ENCODE results near the gene BST1. TPM values are rescaled to one million over a fixed set of nuclear protein-coding genes. Genes with fewer than 3 reads are reported as not detected.

Gene BST1
- total and polyA plus RNA-seq, 2 experiments from 2014 or later: 24.3 to 32.6 TPM

DNA sequence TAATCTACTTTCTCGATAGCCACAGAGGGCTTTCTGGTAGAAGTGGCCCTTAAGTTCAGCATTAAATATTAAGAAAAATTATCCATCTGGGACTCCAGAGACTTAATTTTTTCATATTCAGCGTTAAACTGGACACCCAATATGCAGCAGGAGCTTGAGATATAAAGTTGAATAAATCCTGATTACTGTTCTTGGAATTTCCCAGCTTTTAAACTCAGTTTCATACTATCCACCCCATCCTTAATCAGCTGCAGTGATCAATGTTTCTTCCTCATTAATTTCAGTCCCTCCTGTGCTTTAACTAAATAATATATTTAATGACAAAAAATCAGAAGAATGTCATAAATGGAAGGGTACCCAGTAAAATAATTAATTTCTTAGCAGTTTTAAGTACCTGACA lies 44.1 kb upstream of the BST1 start:
- peak overlapping the region; percentile 81; the same call in 1 of the 2 replicates for H3K27ac ChIP-seq
- no peak for DNase-seq
- H3K9me2 ChIP-seq (ENCODE audit: insufficient read depth): no peaks in the 10 kb centered on the region; the same call in 1 of the 2 replicates
- no peak overlapping the region for H3K4me3 ChIP-seq
- 98% methylated on average over 2 of the region's 2 CpGs for WGBS, 2 experiments (ENCODE audit: low coverage in 1 of 2, low lambda C conversion rate in 2 of 2, missing lambda C conversion rate in 2 of 2)
- no peaks in the 10 kb centered on the region for H3K9me3 ChIP-seq (ENCODE audit: low read depth)
- in situ Hi-C loops (cut with MboI): no loop called here
- no peaks in the 10 kb centered on the region for H4K20me1 ChIP-seq (ENCODE audit: insufficient read depth)
- H3K4me2 ChIP-seq (ENCODE audit: unreplicated experiment): no peak overlapping the region
- TF ChIP-seq EZH2phosphoT487 (IDR thresholded peaks at IDR 0.05; ENCODE audit: insufficient read depth, low read depth) (no peak), EZH2 (IDR thresholded peaks at IDR 0.05; ENCODE audit: insufficient read depth, poor library complexity, severe bottlenecking) (no peak)
- H3K79me2 ChIP-seq (ENCODE audit: insufficient read depth): peaks cover 10% of the 10 kb centered on the region
- H3K36me3 ChIP-seq (ENCODE audit: low read depth): no peaks in the 10 kb centered on the region
- H3K27me3 ChIP-seq (replicated peaks; ENCODE audit: insufficient read depth): no peaks in the 10 kb centered on the region
- H3K4me1 ChIP-seq (ENCODE audit: insufficient read depth): peaks cover 14% of the 10 kb centered on the region
- H3F3A ChIP-seq (ENCODE audit: insufficient read depth): peaks cover 41% of the 10 kb centered on the region
- H2AFZ ChIP-seq: no peak overlapping the region
- H3K9ac ChIP-seq: no peak overlapping the region

DNA sequence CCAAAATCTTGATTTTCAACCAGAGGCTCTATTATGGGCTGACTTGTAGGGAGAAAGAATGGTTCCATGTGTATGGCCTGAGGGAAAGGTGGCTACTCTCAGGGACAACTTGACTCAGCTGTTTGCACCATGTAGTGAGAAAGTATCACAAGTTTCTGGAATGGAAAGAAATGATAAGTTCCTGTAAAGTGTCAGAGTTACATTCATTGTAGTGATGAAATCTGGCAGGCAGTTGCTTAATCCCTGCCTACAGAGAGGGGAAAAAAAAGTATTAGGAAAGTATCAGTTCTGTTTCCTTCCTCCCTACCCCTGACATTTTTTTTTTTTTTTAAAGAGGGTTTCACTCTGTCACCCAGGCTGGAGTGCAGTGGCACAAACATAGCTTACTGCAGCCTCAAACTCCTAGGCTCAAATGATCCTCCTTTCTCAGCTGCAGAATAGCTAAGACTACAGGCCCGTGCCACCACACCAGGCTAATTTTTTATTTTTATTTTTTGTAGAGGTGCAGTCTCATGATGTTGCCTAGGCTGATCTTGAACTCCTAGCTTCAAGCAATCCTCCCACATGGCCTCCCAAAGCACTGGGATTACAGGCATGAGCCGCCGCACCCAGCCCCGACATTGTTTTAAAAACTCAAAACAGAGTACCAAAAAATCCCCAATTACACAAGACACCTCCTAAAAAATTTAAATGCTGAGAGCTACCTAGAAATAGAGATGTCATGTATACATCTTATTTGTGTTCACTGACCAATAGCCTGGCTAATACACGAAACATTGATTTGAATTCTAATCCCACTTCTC lies 42.9 kb upstream of the BST1 start:
- WGBS, 2 experiments (ENCODE audit: low coverage in 1 of 2, low lambda C conversion rate in 2 of 2, missing lambda C conversion rate in 2 of 2): 95 to 99% methylated on average over 5 of the region's 5 CpGs
- H3K4me2 ChIP-seq (ENCODE audit: unreplicated experiment): peak overlapping the region; percentile 43
- H3K4me1 ChIP-seq (ENCODE audit: insufficient read depth): peaks cover 13% of the 10 kb centered on the region
- in situ Hi-C loops (cut with MboI): no loop called here
- H3K36me3 ChIP-seq (ENCODE audit: low read depth): no peaks in the 10 kb centered on the region
- peak overlapping the region; percentile 81 for H3K27ac ChIP-seq
- H3K79me2 ChIP-seq (ENCODE audit: insufficient read depth): no peaks in the 10 kb centered on the region
- peaks cover 34% of the 10 kb centered on the region for H3F3A ChIP-seq (ENCODE audit: insufficient read depth)
- H3K9ac ChIP-seq: peak overlapping the region; percentile 45; the same call in 1 of the 2 replicates
- H3K27me3 ChIP-seq (replicated peaks; ENCODE audit: insufficient read depth): no peaks in the 10 kb centered on the region
- TF ChIP-seq EZH2phosphoT487 (IDR thresholded peaks at IDR 0.05; ENCODE audit: insufficient read depth, low read depth) (no peak), EZH2 (IDR thresholded peaks at IDR 0.05; ENCODE audit: insufficient read depth, poor library complexity, severe bottlenecking) (no peak)
- H3K4me3 ChIP-seq: no peak overlapping the region
- H3K9me3 ChIP-seq (ENCODE audit: low read depth): no peaks in the 10 kb centered on the region
- H3K9me2 ChIP-seq (ENCODE audit: insufficient read depth): no peaks in the 10 kb centered on the region; the same call in 1 of the 2 replicates
- H4K20me1 ChIP-seq (ENCODE audit: insufficient read depth): no peaks in the 10 kb centered on the region
- peak overlapping the region; percentile 22; the same call in 1 of the 2 replicates for H2AFZ ChIP-seq
- DNase-seq: peak; percentile 86

DNA sequence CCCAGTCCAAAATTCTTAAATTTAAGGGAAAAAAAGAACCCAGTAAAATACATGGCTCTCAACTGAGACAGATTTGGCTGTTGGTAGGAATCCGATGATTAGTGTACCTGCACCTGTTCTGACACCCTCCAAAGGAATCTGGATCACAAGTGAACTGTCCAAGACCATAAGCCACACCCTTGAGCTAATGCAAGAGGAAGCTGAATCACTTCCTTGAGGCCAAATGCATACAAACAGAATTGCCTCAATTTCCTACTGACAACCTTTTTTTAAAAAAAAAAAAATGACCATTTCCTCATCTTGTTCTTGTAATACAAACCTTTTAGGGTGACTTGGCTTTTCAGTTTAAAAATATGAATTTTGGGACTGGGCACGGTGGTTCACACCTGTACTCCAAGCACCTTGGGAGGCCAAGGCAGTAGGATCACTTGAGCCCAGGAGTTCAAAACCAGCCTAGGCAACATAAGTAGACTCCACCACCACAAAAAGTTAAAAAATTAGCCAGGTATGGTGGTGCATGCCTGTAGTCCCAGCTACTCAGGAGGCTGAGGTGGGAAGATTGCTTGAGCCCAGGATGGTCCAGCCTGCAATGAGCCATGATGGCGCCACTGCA lies 37.0 kb upstream of the BST1 start:
- TF ChIP-seq EZH2 (IDR thresholded peaks at IDR 0.05; ENCODE audit: insufficient read depth, poor library complexity, severe bottlenecking) (no peak), EZH2phosphoT487 (IDR thresholded peaks at IDR 0.05; ENCODE audit: insufficient read depth, low read depth) (no peak)
- Histone ChIP-seq H2AFZ (no peak overlapping the region), H3F3A (ENCODE audit: insufficient read depth) (no peaks in the 10 kb centered on the region), H3K79me2 (ENCODE audit: insufficient read depth) (peaks cover 30% of the 10 kb centered on the region), H4K20me1 (ENCODE audit: insufficient read depth) (no peaks in the 10 kb centered on the region), H3K9me2 (ENCODE audit: insufficient read depth) (no peaks in the 10 kb centered on the region), H3K27ac (no peak overlapping the region), H3K27me3 (replicated peaks; ENCODE audit: insufficient read depth) (no peaks in the 10 kb centered on the region), H3K4me3 (no peak overlapping the region), H3K9ac (no peak overlapping the region), H3K4me1 (ENCODE audit: insufficient read depth) (peaks cover 15% of the 10 kb centered on the region), H3K4me2 (ENCODE audit: unreplicated experiment) (no peak overlapping the region), H3K36me3 (ENCODE audit: low read depth) (peaks cover 8% of the 10 kb centered on the region; the same call in 1 of the 2 replicates), H3K9me3 (ENCODE audit: low read depth) (no peaks in the 10 kb centered on the region)
- 95 to 96% methylated on average over 3 of the region's 3 CpGs for WGBS, 2 experiments (ENCODE audit: low coverage in 1 of 2, low lambda C conversion rate in 2 of 2, missing lambda C conversion rate in 2 of 2)
- peak; percentile 69 for DNase-seq
- in situ Hi-C loops (cut with MboI): no loop called here

DNA sequence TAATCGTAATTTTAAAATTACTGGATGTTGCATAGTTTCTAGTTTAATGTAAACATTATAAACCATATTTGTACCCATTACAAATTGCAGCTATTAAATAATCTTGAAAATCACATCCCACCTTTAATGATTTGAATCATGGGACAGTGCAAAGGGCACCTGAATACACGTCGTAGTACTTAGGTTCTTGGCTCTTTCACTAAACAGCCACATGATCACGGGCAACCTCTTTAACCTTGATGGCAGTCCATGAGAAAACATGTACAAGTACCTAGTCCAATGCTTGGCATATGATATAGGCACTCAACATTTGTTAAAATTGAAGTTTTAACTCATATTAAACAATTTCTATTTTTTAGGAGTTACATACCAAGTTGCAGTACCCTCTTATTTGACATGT lies 35.9 kb upstream of the BST1 start:
- Histone ChIP-seq H3K4me1 (ENCODE audit: insufficient read depth) (peaks cover 15% of the 10 kb centered on the region), H3K27me3 (replicated peaks; ENCODE audit: insufficient read depth) (no peaks in the 10 kb centered on the region), H3K36me3 (ENCODE audit: low read depth) (peaks cover 8% of the 10 kb centered on the region; the same call in 1 of the 2 replicates), H3K79me2 (ENCODE audit: insufficient read depth) (peaks cover 41% of the 10 kb centered on the region), H3K9ac (no peak overlapping the region), H4K20me1 (ENCODE audit: insufficient read depth) (no peaks in the 10 kb centered on the region), H3K4me2 (ENCODE audit: unreplicated experiment) (no peak overlapping the region), H3K9me3 (ENCODE audit: low read depth) (no peaks in the 10 kb centered on the region), H3K9me2 (ENCODE audit: insufficient read depth) (no peaks in the 10 kb centered on the region), H2AFZ (no peak overlapping the region), H3F3A (ENCODE audit: insufficient read depth) (no peaks in the 10 kb centered on the region), H3K4me3 (no peak overlapping the region), H3K27ac (no peak overlapping the region)
- no peak for DNase-seq
- WGBS, 2 experiments (ENCODE audit: low coverage in 1 of 2, low lambda C conversion rate in 2 of 2, missing lambda C conversion rate in 2 of 2): 94 to 98% methylated on average over 4 of the region's 4 CpGs
- in situ Hi-C loops (cut with MboI): no loop called here
- TF ChIP-seq EZH2 (IDR thresholded peaks at IDR 0.05; ENCODE audit: insufficient read depth, poor library complexity, severe bottlenecking) (no peak), EZH2phosphoT487 (IDR thresholded peaks at IDR 0.05; ENCODE audit: insufficient read depth, low read depth) (no peak)
